Measurements from ENCODE around the gene CMKLR1.

CMKLR1 gene

DNA sequence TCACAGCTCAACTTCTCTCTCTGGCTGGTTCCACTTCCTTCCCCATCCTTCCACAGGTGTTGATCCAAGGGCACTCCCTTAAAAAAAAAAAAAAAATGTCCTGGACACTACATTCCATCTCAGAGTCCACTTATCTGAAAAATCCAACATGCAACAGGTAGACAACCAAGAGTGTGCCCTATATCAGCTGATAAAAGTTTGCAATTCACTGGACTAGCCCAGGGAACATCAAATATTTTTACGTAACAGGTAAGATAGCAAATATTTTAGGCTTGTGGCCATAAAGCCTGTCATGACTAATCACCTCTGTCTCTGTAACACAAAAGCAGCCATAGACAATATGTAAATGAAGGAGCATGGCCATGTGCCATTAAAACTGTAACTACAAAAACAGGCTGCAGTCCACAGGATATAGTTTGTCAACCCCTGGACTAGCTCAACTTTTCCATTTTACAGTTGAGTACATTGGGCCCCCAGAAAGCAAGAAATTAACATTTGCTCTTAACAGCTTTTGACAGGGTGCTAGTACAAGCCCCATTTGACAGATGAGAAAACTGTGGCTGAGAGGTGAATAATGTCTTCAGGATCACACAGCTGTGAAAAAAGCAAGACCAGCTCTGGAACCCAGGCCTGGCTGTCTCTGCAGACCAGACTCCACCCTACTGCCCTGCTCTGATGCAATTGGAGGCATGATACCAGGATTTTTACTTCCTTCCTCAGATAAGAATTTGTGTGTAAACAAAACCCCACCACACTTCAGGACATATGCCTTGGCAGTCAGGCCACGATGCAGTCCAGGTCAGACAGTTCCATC lies 68.9 kb downstream of the CMKLR1 start:
- TF ChIP-seq, protein P1, sequence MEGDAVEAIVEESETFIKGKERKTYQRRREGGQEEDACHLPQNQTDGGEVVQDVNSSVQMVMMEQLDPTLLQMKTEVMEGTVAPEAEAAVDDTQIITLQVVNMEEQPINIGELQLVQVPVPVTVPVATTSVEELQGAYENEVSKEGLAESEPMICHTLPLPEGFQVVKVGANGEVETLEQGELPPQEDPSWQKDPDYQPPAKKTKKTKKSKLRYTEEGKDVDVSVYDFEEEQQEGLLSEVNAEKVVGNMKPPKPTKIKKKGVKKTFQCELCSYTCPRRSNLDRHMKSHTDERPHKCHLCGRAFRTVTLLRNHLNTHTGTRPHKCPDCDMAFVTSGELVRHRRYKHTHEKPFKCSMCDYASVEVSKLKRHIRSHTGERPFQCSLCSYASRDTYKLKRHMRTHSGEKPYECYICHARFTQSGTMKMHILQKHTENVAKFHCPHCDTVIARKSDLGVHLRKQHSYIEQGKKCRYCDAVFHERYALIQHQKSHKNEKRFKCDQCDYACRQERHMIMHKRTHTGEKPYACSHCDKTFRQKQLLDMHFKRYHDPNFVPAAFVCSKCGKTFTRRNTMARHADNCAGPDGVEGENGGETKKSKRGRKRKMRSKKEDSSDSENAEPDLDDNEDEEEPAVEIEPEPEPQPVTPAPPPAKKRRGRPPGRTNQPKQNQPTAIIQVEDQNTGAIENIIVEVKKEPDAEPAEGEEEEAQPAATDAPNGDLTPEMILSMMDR (IDR thresholded peaks at IDR 0.05; ENCODE audit: low read depth, low read length, missing control alignments), result no peak
- H3K4me3 ChIP-seq (ENCODE audit: low read depth, low read length), result no peak overlapping the region
- DNase-seq (ENCODE audit: low read depth), result no peak

DNA sequence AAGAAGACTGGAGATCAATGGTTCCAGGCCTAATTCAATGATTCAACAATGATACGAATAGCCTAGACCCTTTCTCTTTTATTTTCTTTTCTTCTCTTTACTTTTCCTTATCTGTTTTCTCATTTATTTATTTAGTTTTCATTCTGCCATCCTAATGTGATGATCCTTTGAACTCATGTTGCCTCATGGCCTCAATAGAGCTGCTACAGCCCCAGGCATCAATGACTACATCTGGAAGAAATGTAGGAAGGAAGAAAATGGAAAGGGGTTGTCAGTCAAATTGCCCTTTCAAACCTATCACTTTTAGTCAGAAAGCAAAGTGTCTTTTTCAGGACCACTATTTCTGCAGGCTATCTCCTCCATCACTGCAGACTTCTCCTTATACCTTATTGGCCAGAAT lies 69.9 kb downstream of the CMKLR1 start:
- TF ChIP-seq, protein P1 (IDR thresholded peaks at IDR 0.05; ENCODE audit: low read depth, low read length, missing control alignments), result no peak
- H3K4me3 ChIP-seq (ENCODE audit: low read depth, low read length), result no peak overlapping the region
- no peak for DNase-seq (ENCODE audit: low read depth)

DNA sequence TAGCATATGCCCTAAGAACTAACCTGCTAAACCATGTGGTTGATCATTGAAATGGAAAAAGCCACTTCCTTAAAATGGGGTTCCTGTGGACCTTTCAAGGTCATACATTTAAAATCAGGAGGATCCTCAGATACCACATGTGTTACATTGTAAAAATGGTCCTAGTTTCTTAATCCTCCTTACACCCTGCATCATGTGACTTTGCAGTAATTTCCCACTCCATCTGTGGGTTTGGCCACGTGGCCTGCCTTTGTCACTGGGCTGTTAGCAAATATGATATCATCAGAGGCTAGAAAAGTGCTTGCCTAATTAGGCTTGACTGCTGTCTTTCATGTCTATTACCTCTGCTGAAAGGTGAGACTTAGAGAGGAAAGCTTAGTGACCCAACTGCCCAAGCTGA lies 70.7 kb downstream of the CMKLR1 start:
- DNase-seq (ENCODE audit: low read depth), result no peak
- H3K4me3 ChIP-seq (ENCODE audit: low read depth, low read length), result no peak overlapping the region
- TF ChIP-seq, protein P1 (IDR thresholded peaks at IDR 0.05; ENCODE audit: low read depth, low read length, missing control alignments), result no peak

DNA sequence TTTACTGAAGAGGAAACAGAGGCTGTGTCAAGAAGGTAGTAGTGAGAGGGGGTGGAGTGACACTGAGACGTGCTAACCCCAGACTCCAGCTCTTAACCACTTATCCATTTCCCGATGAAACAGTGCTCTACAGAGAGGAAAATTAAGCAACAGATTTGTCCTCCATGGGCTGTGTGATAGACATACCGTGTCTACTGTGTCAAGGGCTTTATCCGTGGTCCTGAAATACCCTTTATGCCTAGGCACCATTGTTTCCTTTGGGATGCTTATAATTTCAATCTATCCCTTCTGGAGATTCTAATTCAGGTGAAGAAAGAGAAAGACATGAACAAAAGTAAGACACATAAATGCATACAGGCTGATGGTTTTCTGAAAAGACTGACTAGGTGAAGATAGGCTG lies 71.7 kb downstream of the CMKLR1 start:
- no peak overlapping the region for H3K4me3 ChIP-seq (ENCODE audit: low read depth, low read length)
- no peak for DNase-seq (ENCODE audit: low read depth)
- TF ChIP-seq, protein P1 (IDR thresholded peaks at IDR 0.05; ENCODE audit: low read depth, low read length, missing control alignments), result no peak

DNA sequence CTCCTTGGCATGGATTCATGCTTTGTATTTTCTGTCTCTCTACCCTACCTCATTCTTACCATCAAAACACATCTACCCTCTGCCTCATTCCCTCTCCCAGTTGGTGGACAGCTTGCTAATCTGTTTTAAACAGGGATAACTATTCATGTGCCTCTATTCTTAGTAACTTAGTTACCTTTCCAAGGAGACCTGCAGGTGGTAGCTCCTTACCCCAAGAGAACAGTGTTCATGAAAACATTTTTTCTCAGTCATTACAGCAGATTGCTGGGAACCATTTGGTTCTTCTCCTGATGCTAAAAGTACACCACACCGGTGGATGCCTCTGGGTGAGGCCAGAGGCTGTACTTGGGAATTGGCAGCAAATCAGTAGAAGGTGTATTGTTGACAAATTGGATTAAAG lies 73.0 kb downstream of the CMKLR1 start:
- H3K4me3 ChIP-seq (ENCODE audit: low read depth, low read length), result no peak overlapping the region
- TF ChIP-seq, protein P1 (IDR thresholded peaks at IDR 0.05; ENCODE audit: low read depth, low read length, missing control alignments), result no peak
- no peak for DNase-seq (ENCODE audit: low read depth)

DNA sequence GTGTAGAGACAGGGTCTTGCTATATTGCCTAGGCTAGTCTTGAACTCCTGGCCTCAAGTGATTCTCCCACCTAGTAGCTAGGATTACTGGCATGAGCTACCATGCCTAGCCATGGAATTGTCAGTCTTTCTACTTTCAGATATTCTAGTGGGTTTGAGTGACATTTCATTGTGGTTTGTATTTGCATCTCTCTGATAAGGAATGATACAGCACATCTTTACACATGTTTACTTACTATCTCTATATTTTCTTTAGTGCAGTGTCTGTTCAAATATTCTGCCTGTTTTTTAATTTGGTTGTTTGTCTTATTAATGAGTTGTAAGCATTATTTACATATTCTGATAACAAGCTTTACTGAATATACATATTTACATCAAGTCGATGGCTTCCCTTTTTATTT lies 73.6 kb downstream of the CMKLR1 start:
- no peak overlapping the region for H3K4me3 ChIP-seq (ENCODE audit: low read depth, low read length)
- DNase-seq (ENCODE audit: low read depth), result no peak
- TF ChIP-seq, protein P1 (IDR thresholded peaks at IDR 0.05; ENCODE audit: low read depth, low read length, missing control alignments), result no peak

DNA sequence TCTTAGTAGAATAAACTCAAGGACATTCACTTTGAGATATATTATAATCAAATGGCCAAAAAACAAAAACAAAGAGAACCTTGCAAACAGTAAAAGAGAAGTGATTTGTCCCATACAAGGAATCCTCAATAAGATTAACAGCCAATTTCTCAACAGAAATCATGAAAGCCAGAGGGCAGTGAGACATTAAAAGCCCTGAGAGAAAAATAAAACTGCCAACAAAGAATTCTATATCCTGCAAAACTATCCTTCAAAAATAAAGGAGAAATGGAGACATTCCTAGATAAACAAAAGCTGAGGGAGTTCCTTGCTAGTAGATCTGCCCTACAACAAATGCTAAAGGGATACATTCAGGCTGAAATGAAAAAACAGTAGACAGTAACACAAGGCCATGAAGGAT lies 78.1 kb downstream of the CMKLR1 start:
- no peak overlapping the region for H3K4me3 ChIP-seq (ENCODE audit: low read depth, low read length)
- TF ChIP-seq, protein P1 (IDR thresholded peaks at IDR 0.05; ENCODE audit: low read depth, low read length, missing control alignments), result no peak
- no peak for DNase-seq (ENCODE audit: low read depth)

All from GM12864 (cell line).